ENCODE results near the gene CCNB1. TPM values are rescaled to one million over a fixed set of nuclear protein-coding genes. Genes with fewer than 3 reads are reported as not detected.
"Not testable (repeated sequence)": the region's sequence is repeated elsewhere in the genome, so short reads cannot be mapped to it uniquely, and the experiment has no call there.

The CCNB1 gene
- total and polyA plus RNA-seq, 3 donors from 2014 or later, result 35.2 to 75.9 (median 41.8) TPM

- H3K27me3 ChIP-seq, result no peaks in the 10 kb centered on the region
- intact Hi-C loops (cut with DNase I; ENCODE audit: low total_unique reads), result no loop called here
- H3K9me3 ChIP-seq, result no peaks in the 10 kb centered on the region
- no peak overlapping the region for H3K4me3 ChIP-seq
- TF ChIP-seq POLR2A (IDR thresholded peaks at IDR 0.05) (no peak), CTCF (IDR thresholded peaks at IDR 0.05) (no peak)
- 79 to 89% methylated on average over 7 of the region's 7 CpGs for WGBS, 2 donors
- H3K36me3 ChIP-seq (ENCODE audit: low read depth, missing control alignments), result no peaks in the 10 kb centered on the region
- H3K4me1 ChIP-seq, result no peaks in the 10 kb centered on the region
- no peak overlapping the region for H3K27ac ChIP-seq
- no peak for DNase-seq
These were observed 32.8 kb upstream of the CCNB1 start for GRCh38 chr5:69134126-69134525.

- H3K27ac ChIP-seq, result no peak overlapping the region
- intact Hi-C loops (cut with DNase I; ENCODE audit: low total_unique reads), result no loop called here
- no peak for DNase-seq
These were observed 30.7 kb upstream of the CCNB1 start for GRCh38 chr5:69136293-69136692.

GRCh38 chr5:69137208-69137607 lies 29.7 kb upstream of the CCNB1 start:
- WGBS, 2 donors, result 97 to 100% methylated on average over 1 of the region's 1 CpG
- H3K4me3 ChIP-seq; H3K27ac ChIP-seq; DNase-seq; H3K27me3 ChIP-seq; intact Hi-C loops (cut with DNase I; ENCODE audit: low total_unique reads); H3K4me1 ChIP-seq; H3K36me3 ChIP-seq (ENCODE audit: low read depth, missing control alignments); H3K9me3 ChIP-seq: not testable (repeated sequence)

More at GRCh38 chr5:69136293-69136692, 30.7 kb upstream of the CCNB1 start:
- TF ChIP-seq CTCF (IDR thresholded peaks at IDR 0.05) (no peak), POLR2A (IDR thresholded peaks at IDR 0.05) (no peak)
- WGBS, 2 donors, result 91 to 93% methylated on average over 3 of the region's 3 CpGs
- Histone ChIP-seq H3K36me3 (ENCODE audit: low read depth, missing control alignments) (no peaks in the 10 kb centered on the region), H3K4me3 (no peak overlapping the region), H3K27me3 (no peaks in the 10 kb centered on the region), H3K4me1 (no peaks in the 10 kb centered on the region), H3K9me3 (no peaks in the 10 kb centered on the region)

GRCh38 chr5:69137807-69138206 lies 29.1 kb upstream of the CCNB1 start:
- no peak for DNase-seq
- Histone ChIP-seq H3K4me1 (no peaks in the 10 kb centered on the region), H3K27ac (no peak overlapping the region), H3K4me3 (no peak overlapping the region), H3K27me3 (no peaks in the 10 kb centered on the region), H3K36me3 (ENCODE audit: low read depth, missing control alignments) (no peaks in the 10 kb centered on the region), H3K9me3 (no peaks in the 10 kb centered on the region)
- 96 to 99% methylated on average over 5 of the region's 5 CpGs for WGBS, 2 donors
- intact Hi-C loops (cut with DNase I; ENCODE audit: low total_unique reads), result no loop called here
- TF ChIP-seq POLR2A (IDR thresholded peaks at IDR 0.05), result no peak
- no peak for TF ChIP-seq CTCF (IDR thresholded peaks at IDR 0.05)

- intact Hi-C loops (cut with DNase I; ENCODE audit: low total_unique reads), result no loop called here
- H3K27ac ChIP-seq, result no peak overlapping the region
- no peak overlapping the region for H3K4me3 ChIP-seq
- WGBS, 2 donors, result 96 to 100% methylated on average over 1 of the region's 1 CpG
- TF ChIP-seq POLR2A (IDR thresholded peaks at IDR 0.05) (no peak), CTCF (IDR thresholded peaks at IDR 0.05) (no peak)
- H3K27me3 ChIP-seq, result no peaks in the 10 kb centered on the region
- no peaks in the 10 kb centered on the region for H3K9me3 ChIP-seq
- no peaks in the 10 kb centered on the region for H3K36me3 ChIP-seq (ENCODE audit: low read depth, missing control alignments)
- no peaks in the 10 kb centered on the region for H3K4me1 ChIP-seq
- DNase-seq, result no peak
These were observed 28.2 kb upstream of the CCNB1 start for GRCh38 chr5:69138766-69139165.

- H3K27ac ChIP-seq; H3K27me3 ChIP-seq; H3K4me3 ChIP-seq; intact Hi-C loops (cut with DNase I; ENCODE audit: low total_unique reads); H3K4me1 ChIP-seq; H3K36me3 ChIP-seq (ENCODE audit: low read depth, missing control alignments); H3K9me3 ChIP-seq; DNase-seq: not testable (repeated sequence)
- WGBS, 2 donors, result 94 to 95% methylated on average over 4 of the region's 4 CpGs
These were observed 26.7 kb upstream of the CCNB1 start for GRCh38 chr5:69140239-69140638.

Measured in testis (tissue), 3 donors.